GM18520 (cell line): ENCODE measurements around the gene PHETA1.
"Not testable (repeated sequence)": the region's sequence is repeated elsewhere in the genome, so short reads cannot be mapped to it uniquely, and the experiment has no call there.

Experiments
- ATAC-seq: cut with Tn5 transposase; IDR thresholded peaks from one replicate; pipeline ENCODE4 v1.9.1; 2021; ENCODE audit not compliant: unreplicated experiment

Gene PHETA1

DNA sequence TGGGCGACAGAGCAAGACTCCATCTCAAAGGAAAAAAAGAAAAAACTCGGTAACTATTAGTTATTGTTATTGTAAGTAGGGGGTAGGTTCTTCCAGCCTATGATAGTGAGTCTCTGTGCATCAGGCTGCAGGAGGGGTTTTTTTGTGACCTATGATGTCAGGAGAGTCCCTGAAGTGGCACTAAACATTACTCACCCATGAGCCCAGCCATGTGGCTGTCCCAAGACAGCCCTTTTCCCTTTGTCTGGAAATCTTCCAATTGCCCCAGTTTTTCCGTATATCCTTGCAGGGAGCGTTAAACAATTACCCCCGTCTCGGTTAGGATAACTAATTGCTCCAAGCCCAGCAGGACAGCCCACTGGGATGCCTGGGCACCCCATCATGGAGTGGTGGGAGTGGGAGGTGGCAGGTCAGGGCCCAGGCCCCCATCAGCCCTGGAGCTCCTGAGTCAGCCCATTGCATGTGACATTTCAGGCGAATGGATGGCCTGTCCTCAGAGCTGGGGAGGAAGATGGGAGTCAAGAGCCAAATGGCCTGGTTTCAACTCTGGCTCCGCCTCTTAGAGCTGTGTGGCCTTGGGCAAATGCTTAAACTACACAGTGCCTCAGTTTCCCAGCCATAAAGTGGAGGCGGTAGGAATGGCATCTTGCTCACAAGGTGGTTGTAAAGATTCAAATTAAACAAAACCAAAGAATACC, 16.4 kb downstream of the PHETA1 start:
- no peak for ATAC-seq

DNA sequence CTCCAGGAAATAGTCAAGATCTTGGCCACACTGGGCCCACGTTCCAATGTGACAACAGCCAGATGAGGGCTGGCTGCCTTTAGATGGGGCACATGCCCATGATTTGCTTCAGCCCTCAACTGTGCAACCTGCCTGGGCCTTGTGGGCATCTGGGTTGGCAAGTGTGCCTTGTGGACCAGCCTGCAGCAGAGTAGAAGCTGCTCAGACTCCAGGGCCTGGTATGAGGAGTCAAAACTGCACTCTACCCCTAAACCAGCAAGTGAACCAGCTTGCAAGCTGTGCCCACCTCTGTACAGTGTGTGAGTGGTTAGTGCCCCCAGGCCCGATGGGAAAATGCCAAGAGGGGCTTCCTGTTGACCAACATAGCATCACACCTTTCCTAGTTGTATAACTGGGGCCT, 17.9 kb downstream of the PHETA1 start:
- ATAC-seq: no peak

DNA sequence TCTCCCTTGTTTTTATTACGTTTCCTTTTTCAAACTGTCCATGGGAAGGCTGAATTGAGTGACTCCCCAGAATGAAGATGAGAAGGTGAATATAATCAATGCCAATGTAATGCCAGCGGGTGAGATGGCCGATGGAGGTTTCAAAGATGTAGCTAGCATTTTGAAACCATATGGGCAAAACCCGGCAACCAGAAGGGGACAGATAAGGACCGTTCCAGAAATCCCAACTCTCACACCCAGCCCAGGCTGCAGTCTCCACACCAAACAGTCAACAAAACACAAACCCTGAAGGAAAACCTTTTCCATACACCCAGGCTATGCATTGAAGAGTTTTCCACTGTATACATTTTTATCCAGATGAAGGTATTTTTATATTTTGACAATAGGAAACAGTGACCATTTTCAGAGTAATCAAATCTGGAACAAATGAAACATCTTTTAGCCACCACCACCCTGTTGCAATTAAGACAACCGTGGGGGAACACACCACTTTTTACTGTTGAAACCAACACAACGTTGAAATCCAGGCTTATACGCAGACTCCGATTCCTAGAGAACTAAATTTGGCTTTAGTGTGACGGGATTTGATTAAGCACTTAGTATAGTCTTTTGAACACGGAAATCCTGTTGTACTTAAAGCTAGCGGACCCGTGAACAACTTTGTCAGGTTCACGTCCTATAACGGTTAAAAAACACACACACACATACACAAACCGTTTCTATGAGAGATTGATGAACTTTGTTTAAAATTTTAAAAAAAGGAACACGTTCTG, 19.0 kb downstream of the PHETA1 start:
- ATAC-seq: no peak

DNA sequence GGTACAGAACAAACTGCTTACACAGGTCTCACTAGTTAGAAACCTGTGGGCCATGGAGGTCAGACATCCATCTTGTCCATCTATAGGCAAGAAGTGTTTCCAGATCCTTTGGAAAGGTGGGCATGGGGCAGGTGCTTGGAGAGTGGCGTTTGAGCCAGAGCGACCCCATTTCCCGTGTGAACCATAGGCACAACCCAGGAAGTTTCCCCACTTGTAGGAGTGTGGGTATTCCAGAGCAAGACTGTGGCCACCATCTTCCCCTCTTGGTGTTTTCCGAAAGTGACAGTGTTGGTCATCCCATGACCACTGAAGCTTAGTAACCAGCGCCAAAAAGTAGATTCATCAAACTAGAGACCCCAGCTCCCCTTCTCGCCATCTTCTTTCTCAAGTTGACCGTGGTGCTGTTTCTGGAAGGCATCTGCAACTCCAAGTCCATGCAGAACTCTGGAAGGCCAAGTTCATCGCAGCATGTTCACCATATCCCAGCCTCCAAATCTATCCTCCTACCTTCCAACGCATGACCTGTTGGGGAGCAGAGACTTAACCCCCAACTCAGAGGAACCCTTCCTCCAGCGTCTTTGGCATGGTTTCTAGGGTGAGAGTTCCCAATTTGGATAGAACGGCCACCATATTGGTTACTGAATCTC, 19.7 kb downstream of the PHETA1 start:
- ATAC-seq: no peak

DNA sequence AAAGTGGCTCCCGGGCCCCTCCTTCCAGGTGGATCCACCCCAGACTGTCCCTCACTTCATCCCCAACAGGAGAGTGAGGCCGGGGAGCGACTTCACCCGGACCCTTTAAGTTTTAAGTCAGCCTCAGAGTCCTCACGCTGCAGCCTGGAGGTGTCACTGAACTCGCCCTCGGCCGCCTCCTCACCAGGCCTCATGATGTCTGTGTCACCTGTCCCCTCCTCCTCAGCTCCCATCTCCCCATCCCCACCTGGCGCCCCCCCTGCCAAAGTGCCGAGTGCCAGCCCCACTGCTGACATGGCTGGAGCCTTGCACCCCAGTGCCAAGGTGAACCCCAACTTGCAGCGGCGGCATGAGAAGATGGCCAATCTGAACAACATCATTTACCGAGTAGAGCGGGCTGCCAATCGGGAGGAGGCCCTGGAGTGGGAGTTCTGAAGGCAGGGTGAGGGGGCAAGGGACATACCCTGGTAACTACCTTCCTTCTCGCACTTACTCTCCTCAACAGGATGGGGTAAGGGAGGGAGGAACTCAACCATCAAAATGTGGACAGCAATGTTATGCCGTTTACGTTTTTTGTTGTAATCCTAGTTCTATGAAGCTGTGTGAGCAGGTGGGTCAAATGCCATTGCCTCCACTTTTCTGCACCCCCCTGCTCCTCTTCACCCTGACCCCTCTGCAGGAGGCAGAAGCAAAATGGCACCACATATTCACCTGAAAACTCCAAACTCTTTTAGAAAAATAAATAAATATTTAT, 20.8 kb downstream of the PHETA1 start:
- ATAC-seq: no peak

DNA sequence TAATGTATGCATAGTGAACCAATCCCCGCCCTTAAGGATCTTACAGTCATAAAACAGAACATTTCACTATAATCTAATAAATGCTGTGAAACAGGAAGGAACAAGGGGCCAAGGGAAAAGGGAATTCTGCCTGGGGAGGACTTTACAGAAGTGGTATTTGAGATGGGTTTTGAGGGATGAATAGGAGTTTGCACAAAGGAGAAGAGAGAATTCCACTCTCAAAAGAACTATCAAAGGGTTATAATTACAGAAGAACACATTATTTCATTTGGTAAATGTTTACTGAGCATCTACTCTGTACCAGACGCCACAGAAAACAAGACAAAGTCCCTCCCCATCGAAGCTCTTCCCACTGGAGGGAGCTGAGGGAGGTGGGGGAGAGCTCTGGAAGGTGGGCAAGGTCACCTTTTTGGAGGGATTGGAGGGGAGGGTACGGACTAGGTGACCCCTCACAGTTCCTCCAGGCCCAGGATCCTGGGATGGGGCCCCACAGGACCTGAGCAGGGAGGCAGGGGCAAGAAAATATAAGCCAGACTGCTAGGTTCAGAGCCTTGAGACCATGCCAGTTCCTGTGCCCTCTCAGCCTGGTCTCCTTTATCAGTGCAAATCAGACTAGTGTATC, 24.5 kb downstream of the PHETA1 start:
- no peak for ATAC-seq

DNA sequence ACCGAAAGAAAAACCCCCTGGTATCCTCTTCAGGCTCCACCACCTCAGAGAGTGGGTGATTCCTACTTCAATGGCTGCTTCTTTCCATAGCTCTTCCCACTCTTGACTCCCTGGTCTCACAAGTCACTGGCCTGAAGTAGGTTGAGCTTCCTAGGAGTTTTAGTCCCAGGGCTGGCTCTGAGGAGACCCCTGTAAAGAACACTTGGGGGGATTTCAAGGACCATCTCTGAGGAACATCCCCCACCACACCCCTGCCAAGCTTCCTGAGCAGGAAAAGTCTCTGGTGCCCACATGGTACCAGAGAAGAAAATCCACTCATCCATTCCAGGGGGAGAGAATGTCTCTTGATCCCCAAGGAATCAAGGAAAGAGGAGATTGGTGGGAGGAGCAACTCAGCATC, 25.7 kb downstream of the PHETA1 start:
- no peak for ATAC-seq

DNA sequence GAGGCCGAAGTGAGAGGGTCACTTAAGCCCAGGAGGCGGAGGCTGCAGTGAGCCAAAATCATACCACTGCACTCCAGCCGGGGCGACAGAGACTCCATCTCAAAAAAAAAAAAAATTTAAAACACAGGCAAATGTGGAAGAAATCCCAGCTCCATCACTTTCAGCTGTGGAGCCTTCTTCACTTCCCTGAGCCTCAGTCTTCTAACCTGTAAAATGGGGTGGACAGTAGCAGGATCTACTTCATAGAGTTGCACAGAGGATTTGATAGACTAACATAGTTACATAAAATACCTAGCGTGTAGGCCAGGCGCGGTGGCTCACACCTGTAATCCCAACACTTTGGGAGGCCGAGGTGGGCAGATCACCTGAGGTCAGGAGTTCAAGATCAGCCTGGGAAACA, 26.5 kb downstream of the PHETA1 start:
- no peak for ATAC-seq

DNA sequence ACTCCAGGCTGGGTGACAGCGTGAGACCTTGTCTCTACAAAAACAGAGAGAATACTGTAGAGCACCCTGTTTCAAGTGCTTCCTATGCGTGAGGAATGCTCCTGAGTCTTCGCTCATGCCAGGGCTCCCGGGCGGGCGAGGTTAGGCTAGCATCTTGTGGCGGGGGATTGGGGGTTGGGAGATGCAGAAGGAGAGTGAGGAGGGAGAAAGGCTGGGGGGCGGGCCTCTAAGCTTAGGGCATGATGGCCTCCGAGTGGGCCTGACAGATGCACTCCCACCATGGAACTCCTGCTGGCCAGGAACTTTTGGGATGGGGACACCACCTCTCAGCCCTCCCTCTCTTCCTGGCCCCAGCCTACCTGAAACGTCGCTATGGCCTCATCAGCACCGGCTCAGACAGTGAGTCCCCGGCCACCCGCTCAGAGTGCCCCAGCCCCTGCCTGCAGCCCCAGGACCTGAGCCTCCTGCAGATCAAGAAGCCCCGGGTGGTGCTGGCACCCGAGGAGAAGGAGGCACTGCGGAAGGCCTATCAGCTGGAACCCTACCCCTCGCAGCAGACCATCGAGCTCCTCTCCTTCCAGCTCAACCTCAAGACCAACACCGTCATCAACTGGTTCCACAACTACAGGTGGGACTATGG, 27.3 kb downstream of the PHETA1 start:
- no peak for ATAC-seq

DNA sequence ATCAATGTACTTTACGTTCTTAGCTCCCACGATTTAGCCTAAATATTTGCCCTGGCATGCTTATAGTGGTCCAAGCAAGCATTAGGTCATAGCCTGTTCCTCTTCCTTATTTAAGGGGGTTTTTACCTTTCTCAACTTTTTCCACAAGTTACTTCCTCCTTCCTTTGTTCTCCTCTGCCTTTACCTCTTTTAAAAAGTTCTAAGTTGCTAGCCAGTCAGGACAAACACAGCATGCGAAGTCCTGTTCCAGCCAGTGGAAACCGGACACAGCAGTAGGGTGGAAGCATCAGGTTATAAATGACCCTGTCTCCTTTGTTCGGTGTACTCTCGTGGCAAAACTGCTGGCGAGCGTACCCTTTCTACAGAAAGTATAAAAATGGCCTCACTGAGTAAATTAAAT, 28.2 kb downstream of the PHETA1 start:
- not testable (repeated sequence) for ATAC-seq

DNA sequence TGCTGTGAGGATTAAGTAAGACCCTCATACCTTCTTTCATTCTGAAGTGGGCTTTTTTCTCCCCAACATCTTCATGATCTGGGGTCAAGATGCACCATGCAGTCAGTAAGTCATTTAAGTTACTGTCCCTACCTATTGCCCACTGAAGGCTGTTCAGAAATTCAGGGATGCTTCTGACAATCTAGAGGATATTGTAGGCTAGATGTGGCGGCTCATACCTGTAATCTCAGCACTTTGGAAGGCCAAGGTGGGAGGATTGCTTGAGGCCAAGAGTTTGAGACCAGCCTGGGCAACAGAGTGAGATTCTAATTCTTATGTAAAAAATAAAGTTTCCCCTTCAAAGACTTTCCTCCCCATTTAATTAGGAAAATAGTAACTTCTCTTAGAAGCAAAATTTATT, 28.7 kb downstream of the PHETA1 start:
- no peak for ATAC-seq

DNA sequence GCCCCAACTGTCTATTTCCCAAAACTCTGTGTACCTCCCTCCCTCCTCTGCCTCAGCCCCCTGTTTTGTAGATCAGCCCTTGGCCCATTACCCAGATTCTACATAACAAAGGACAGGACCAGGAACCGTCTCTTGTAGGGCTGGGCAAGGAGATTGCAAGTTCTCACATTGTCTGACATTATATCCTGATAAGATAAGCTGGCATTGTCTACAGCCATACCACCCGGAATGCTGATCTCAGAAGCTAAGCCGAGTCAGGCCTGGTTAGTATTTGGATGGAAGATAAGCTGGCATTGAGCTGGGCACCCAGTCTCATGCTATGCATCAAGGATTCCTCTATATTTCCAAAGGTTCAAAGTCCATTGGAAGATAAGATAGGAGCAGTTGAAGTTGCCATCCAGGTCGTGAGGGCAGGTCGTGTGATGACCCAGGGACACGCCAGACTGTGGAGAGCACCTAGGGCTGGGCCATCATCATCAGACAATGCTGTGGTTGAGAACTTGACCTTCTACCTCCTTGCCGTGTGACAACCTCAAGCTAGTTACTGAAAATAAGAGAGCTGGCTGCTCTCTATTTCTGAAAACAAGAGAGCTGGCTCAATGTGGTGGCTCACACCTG, 29.5 kb downstream of the PHETA1 start:
- no peak for ATAC-seq

DNA sequence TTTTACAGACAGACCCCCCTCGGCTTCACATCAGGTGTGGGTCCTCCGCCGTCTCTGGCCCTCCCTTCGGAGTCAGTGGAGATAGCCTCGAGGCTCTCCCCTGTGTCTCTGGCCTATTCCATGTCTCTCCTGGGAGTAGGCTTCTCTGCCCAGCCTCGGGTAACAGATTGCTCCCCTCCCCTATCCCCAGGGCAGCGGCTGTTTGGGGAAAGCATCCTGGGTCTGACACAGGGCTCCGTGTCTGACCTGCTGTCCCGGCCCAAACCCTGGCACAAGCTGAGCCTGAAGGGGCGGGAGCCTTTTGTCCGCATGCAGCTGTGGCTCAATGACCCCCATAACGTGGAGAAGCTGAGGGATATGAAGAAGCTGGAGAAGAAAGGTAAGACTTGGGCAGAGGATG, 30.8 kb downstream of the PHETA1 start:
- ATAC-seq: no peak

DNA sequence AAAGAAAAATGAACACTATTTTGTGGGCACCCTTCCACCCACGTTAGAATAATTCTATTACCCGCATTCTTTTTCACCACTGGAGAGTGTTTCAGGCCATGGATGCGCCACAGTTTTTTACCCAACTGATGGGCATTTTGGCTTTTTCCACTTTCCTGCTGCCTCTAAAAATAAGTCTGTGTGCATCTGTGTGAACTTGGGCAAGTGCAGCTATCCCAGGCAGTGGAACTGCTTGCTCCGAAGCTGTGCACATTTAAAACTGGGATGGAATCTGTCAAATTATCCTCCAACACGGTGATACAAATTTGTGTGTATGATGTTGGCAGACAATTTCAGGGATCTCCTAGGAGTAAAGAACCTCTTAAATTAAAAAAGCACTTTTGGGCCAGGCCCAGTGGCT, 31.5 kb downstream of the PHETA1 start:
- no peak for ATAC-seq

DNA sequence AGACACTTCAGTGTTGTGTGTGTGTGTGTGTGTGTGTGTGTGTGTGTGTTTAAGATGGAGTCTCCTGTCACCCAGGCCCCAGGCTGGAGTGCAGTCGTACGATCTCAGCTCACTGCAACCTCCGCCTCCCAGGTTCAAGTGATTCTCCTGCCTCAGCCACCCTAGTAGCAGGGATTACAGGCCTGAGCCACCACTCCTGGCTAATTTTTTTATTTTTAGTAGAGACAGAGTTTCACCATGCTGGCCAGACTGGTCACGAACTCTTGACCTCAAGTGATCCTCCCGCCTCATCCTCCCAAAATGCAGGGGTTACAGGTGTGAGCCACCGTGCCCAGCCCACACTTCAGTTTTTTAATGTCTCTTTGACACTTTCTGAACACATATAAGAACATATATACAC, 32.5 kb downstream of the PHETA1 start:
- ATAC-seq: not testable (repeated sequence)

DNA sequence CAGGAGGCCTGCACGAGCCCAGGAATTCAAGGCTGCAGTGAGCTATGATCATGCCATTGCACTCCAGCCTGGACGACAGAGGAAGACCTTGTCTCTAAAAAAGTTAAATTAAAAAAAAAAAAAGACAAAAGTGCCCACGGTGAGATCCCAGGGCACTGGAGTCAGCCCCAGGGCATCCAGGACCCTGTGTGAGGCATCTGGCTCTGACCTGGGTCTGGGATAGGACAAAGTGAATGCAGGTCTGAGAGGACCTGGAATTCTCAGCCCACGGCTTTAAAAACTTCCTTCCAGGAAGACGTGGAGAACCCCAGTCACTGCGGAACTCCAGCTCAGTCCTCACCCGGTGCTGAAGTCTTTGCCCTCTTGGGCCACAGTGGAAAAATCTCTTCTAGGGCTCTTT, 33.1 kb downstream of the PHETA1 start:
- no peak for ATAC-seq

DNA sequence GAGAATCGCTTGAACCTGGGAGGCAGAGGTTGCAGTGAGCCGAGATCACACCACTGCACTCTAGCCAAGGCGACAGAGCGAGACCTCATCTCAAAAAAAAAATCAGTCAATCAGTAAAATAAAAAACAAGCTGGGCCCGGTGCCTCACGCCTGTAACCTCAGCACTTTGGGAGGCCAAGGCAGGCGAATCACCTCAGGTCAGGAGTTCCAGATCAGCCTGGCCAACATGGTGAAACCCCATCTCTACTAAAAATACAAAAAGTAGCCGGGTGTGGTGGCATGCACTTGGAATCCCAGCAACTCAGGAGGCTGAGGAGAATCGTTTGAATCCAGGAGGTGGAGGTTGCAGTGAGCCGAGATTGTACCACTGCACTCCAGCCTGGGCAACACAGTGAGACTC, 33.6 kb downstream of the PHETA1 start:
- ATAC-seq: not testable (repeated sequence)

DNA sequence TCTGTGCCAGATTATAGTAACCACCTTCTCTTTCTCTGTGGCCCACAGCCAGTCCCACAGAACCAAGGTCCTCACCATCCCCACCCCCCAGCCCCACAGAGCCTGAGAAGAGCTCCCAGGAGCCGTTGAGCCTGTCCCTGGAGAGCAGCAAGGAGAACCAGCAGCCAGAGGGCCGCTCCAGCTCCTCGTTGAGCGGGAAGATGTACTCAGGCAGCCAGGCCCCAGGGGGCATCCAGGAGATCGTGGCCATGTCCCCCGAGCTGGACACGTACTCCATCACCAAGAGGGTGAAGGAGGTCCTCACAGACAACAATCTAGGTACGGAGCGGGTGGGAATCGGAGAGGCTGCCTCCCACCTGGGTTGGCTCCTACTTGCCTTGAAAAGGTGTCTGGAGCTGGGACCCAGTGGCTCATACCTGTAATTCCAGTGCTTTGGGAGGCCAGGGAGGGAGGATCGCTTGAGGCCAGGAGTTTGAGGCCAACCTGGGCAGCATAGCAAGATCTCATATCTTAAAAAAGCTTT, 34.4 kb downstream of the PHETA1 start:
- no peak for ATAC-seq

DNA sequence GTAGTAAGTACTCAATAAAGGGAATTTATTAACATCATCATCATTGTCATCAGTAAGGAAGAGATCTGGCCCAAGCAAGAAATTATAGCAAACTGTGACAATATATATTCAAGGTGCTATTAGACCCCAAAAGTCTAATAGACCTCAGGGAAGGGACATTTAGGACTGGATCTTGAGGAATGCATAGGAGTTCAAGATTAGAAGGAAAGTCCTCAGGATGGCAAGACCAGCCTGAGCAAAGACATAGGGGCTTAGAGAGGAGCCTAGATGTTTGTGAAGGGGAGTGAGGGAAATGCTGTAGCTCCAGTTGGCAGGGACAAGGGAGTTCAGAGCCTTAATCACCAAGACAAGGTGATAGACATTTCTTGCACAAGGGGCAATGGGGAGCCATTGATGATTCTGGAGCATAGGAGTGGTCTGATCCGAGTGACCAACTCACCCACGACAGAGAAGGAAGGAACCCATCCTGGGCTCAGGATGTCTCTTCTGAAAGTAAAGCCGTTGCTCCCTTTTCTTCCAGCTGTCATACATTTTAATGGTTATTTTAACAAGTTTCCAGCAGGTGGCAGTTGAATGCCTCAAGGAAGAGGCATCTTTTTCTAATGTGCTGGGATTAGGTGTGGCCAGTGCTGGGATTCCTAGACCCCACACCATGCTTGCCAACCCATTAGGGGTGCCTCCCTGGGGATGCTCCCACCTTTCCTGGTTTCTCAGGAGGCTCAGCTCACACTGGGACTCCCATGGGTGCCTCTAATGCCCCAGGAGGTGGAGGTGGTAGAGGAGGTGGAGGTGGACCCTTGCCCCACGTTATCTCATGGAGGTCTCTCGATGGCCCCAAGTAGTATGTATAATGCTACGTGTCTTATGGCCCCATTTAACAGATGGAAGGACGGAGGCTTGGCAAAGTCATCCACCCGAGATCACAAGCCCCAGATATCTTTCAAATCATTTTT, 37.8 kb downstream of the PHETA1 start:
- no peak for ATAC-seq
